Spleen (tissue), 11 donors: ENCODE data around the gene POLR2B. TPM values are rescaled to one million over a fixed set of nuclear protein-coding genes. Genes with fewer than 3 reads are reported as not detected.
A peak's percentile ranks its signal among the peaks of the same experiment; 100 is the strongest.

Source experiments
- DNase-seq: peaks from one replicate; pipeline ENCODE4 v3.0.0-alpha.2; 2020
- H3K27ac ChIP-seq, 8 donors: fragments of 200-600 bp; sonication (generic) in 7 of 8; 1 replicate in 4 of 8; 2 replicates in 4 of 8; pipeline versions ENCODE4 v1.5.0 to v1.8.0; 2016 to 2021; ENCODE audit warnings: inconsistent platforms in 4 of 8, mild to moderate bottlenecking in 4 of 8, moderate library complexity in 1 of 8
- H3K27me3 ChIP-seq, 7 donors: fragments of 200-600 bp; sonication (generic) in 6 of 7; replicated peaks in 1 of 7; 1 replicate in 4 of 7; 2 replicates in 3 of 7; pipeline versions ENCODE4 v1.5.0 to v1.8.0; 2016 to 2021; ENCODE audit warnings: inconsistent platforms in 3 of 7, mild to moderate bottlenecking in 1 of 7
- H3K36me3 ChIP-seq, 6 donors: fragments of 200-600 bp; sonication (generic) in 5 of 6; 1 replicate in 4 of 6; 2 replicates in 2 of 6; pipeline versions ENCODE4 v1.5.0 to v1.8.0; 2016 to 2021; ENCODE audit warnings: inconsistent platforms in 2 of 6
- H3K4me1 ChIP-seq, 6 donors: fragments of 200-600 bp; sonication (generic) in 5 of 6; 1 replicate in 3 of 6; 2 replicates in 3 of 6; pipeline versions ENCODE4 v1.5.0 to v1.8.0; 2016 to 2021; ENCODE audit warnings: inconsistent platforms in 3 of 6
- H3K4me3 ChIP-seq, 8 donors: fragments of 200-600 bp; sonication (generic) in 7 of 8; 1 replicate in 4 of 8; 2 replicates in 4 of 8; pipeline versions ENCODE4 v1.5.0 to v1.8.0; 2016 to 2021; ENCODE audit warnings: inconsistent platforms in 4 of 8, mild to moderate bottlenecking in 4 of 8, moderate library complexity in 2 of 8
- H3K9me3 ChIP-seq, 8 donors: fragments of 200-600 bp; sonication (generic) in 7 of 8; 1 replicate in 4 of 8; 2 replicates in 4 of 8; pipeline versions ENCODE4 v1.5.0 to v1.8.0; 2016 to 2021; ENCODE audit warnings: inconsistent platforms in 4 of 8
- CTCF ChIP-seq, 11 experiments: fragments of 200-600 bp in 7 of 11; fragments of 450-650 bp in 4 of 11; sonication (generic) in 4 of 11; IDR thresholded peaks in 8 of 11; conservative IDR thresholded peaks in 3 of 11; 1 replicate in 7 of 11; 2 replicates in 4 of 11; pipeline versions ENCODE4 v1.4.0 to v1.8.0; 2016 to 2021; ENCODE audit warnings: antibody characterized with exemption in 11 of 11, inconsistent platforms in 4 of 11, mild to moderate bottlenecking in 1 of 11
- POLR2A ChIP-seq, 3 donors: fragments of 450-650 bp; IDR thresholded peaks; one replicate each; pipeline ENCODE4 v1.5.1; 2017; ENCODE audit warnings: antibody characterized with exemption in 3 of 3, mild to moderate bottlenecking in 1 of 3
- POLR2AphosphoS5 ChIP-seq, 3 donors: sonication (generic); formaldehyde crosslinking; IDR thresholded peaks; one replicate each; pipeline ENCODE4 v1.5.1; 2017; ENCODE audit warnings: antibody characterized with exemption in 3 of 3
- WGBS, 5 donors: extraction: QIAGEN DNeasy Blood & Tissue Kit in 3 of 5; methylation state at CpG; one replicate each; pipeline versions ENCODE4 v1.1.5 to v1.1.7; 2013 to 2018; 5-methylcytosine and 5-hydroxymethylcytosine counted together
- intact Hi-C: fragments of 100-400 bp; cut with DNase I; formaldehyde crosslinking; loops from one replicate; pipeline ENCODE4 v1.15.0; 2023; ENCODE audit warnings: low total_unique reads
- polyA plus RNA-seq, 3 donors: library from polyadenylated mRNA; stranded (reverse); fragments of 200-250 nt; gene quantifications; one replicate each; pipeline ENCODE4 v1.2.1, GENCODE V29; 2013
- total RNA-seq, 7 donors: library from RNA; depleted of rRNA in 3 of 7; stranded (reverse); fragments of >200 nt in 3 of 7; fragmentation: NEBNext Ultra II Directional in 4 of 7; extraction: Animal tissue kit (Norgen Biotek cat#: 25700) in 4 of 7; gene quantifications; one replicate each; pipeline versions ENCODE4 v1.1.0 to v1.2.1, GENCODE V29; 2016 to 2021
- donor health status: healthy with polysubstance abuse.
- donor health status: DM: no; HTN: no; CAD: no; lungs with moderate emphysema.
- donor health status: DM: no; HTN: no; CAD: no.
- donor health status: Bipolar disorder and iron deficiency.
- donor health status: healthy.
- donor health status: DM: no; HTN: no; CAD: no.
- donor health status: DM: yes; HTN: yes; CAD: no.

Gene POLR2B
- total and polyA plus RNA-seq, 10 donors, result 27.4 to 119 (median 94.4) TPM

- Histone ChIP-seq H3K36me3 (peaks cover 0 to 6% (median 0%) of the 10 kb centered on the region in 6 donors), H3K4me3 (no peak overlapping the region), H3K4me1 (peaks cover 0 to 40% (median 16%) of the 10 kb centered on the region in 6 donors), H3K27me3 (no peaks in the 10 kb centered on the region), H3K27ac (peak overlapping the region in 5 of 8 donors; percentile 43 to 64 (median 55)), H3K9me3 (no peaks in the 10 kb centered on the region)
- TF ChIP-seq POLR2AphosphoS5 (IDR thresholded peaks at IDR 0.05), result peak in 1 of 3 donors; percentile 65
- no peak for TF ChIP-seq POLR2A (IDR thresholded peaks at IDR 0.05)
- no peak for TF ChIP-seq CTCF (IDR thresholded peaks at IDR 0.05 in 8 of 11, conservative IDR thresholded peaks at IDR 0.05 in 3 of 11)
- WGBS, 5 donors, result 23 to 65% (median 35%) methylated on average over 2 of the region's 2 CpGs
- intact Hi-C loops, result no loop called here
- DNase-seq, result no peak
These were observed 92.6 kb downstream of the POLR2B start for GRCh38 chr4:57071326-57071725.

DNA sequence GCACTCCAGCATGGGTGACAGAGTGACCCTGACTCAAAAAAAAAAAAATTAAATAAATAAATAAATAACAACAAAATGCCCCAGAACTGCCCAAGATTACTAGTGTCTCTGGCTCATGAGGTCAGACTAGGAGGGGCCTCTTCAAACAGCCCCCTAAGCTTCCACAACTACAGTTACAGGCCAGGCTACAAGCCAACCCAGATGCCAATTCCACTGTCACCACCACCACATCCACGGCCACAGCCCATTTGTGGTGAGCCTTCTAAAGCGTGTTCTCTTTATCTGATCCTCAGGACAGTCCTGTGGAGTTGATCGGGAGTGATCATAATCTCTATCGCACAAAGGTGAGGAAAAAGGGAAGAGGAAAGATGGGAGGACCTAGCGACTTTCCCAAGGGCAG lies 94.9 kb downstream of the POLR2B start:
- peaks cover 0 to 48% (median 20%) of the 10 kb centered on the region in 6 donors for H3K4me1 ChIP-seq
- intact Hi-C loops, result no loop called here
- peaks cover 0 to 6% (median 0%) of the 10 kb centered on the region in 6 donors for H3K36me3 ChIP-seq
- H3K9me3 ChIP-seq, result no peaks in the 10 kb centered on the region
- no peaks in the 10 kb centered on the region for H3K27me3 ChIP-seq
- no peak for TF ChIP-seq CTCF (IDR thresholded peaks at IDR 0.05 in 8 of 11, conservative IDR thresholded peaks at IDR 0.05 in 3 of 11)
- no peak for TF ChIP-seq POLR2AphosphoS5 (IDR thresholded peaks at IDR 0.05)
- no peak for TF ChIP-seq POLR2A (IDR thresholded peaks at IDR 0.05)
- no peak overlapping the region for H3K4me3 ChIP-seq
- WGBS, 5 donors, result 65 to 77% (median 67%) methylated on average over 5 of the region's 5 CpGs
- peak overlapping the region in 4 of 8 donors; percentile 3 to 26 (median 12) for H3K27ac ChIP-seq
- no peak for DNase-seq

- H3K27me3 ChIP-seq, result no peaks in the 10 kb centered on the region
- H3K9me3 ChIP-seq, result no peaks in the 10 kb centered on the region
- no peak for TF ChIP-seq POLR2AphosphoS5 (IDR thresholded peaks at IDR 0.05)
- TF ChIP-seq CTCF (IDR thresholded peaks at IDR 0.05 in 8 of 11, conservative IDR thresholded peaks at IDR 0.05 in 3 of 11), result no peak
- no peak for TF ChIP-seq POLR2A (IDR thresholded peaks at IDR 0.05)
- H3K4me3 ChIP-seq, result no peak overlapping the region
- H3K36me3 ChIP-seq, result peaks cover 0 to 6% (median 0%) of the 10 kb centered on the region in 6 donors
- no peak for DNase-seq
- H3K27ac ChIP-seq, result peak overlapping the region in 1 of 8 donors; percentile 26
- 34 to 72% (median 42%) methylated on average over 4 of the region's 4 CpGs for WGBS, 5 donors
- intact Hi-C loops, result no loop called here
- H3K4me1 ChIP-seq, result peaks cover 0 to 51% (median 23%) of the 10 kb centered on the region in 6 donors
These were observed 96.0 kb downstream of the POLR2B start for GRCh38 chr4:57074744-57075143.

- H3K27me3 ChIP-seq, result no peaks in the 10 kb centered on the region
- H3K27ac ChIP-seq, result peak overlapping the region in 1 of 8 donors; percentile 9
- H3K4me1 ChIP-seq, result peaks cover 0 to 52% (median 24%) of the 10 kb centered on the region in 6 donors
- H3K9me3 ChIP-seq, result no peaks in the 10 kb centered on the region
- H3K36me3 ChIP-seq, result peaks cover 0 to 6% (median 0%) of the 10 kb centered on the region in 6 donors
- no peak for TF ChIP-seq CTCF (IDR thresholded peaks at IDR 0.05 in 8 of 11, conservative IDR thresholded peaks at IDR 0.05 in 3 of 11)
- TF ChIP-seq POLR2AphosphoS5 (IDR thresholded peaks at IDR 0.05), result no peak
- TF ChIP-seq POLR2A (IDR thresholded peaks at IDR 0.05), result no peak
- H3K4me3 ChIP-seq, result no peak overlapping the region
- intact Hi-C loops, result no loop called here
- DNase-seq, result no peak
These were observed 96.7 kb downstream of the POLR2B start for GRCh38 chr4:57075367-57075766.
